PC-3 (cell line): Measurements from ENCODE around the gene SHQ1.

Source experiments
- CTCF ChIP-seq: fragments of 300-600 bp; sonication (generic); conservative IDR thresholded peaks from 2 replicates; pipeline ENCODE4 v1.5.1; 2017; ENCODE audit warnings: antibody characterized with exemption, low read depth, mild to moderate bottlenecking, low read length
- EZH2 ChIP-seq: fragments of 300-600 bp; sonication (generic); IDR thresholded peaks from one replicate; pipeline ENCODE4 v1.6.1; 2017; ENCODE audit warnings: antibody characterized with exemption, mild to moderate bottlenecking, low read length; ENCODE audit not compliant: unreplicated experiment

GRCh38 chr3:72836416-72836815, 11.8 kb downstream of the SHQ1 start:
- TF ChIP-seq CTCF (no peak), EZH2 (no peak)
